ACC112 (cell line): ENCODE data around the gene PAPOLB.

Source experiments
- H2AFZ ChIP-seq: fragments of 200-600 bp; sonication (generic); one replicate; pipeline ENCODE4 v1.6.0; 2017; ENCODE audit warnings: antibody characterized with exemption, low read length; ENCODE audit not compliant: unreplicated experiment
- H3K27ac ChIP-seq: fragments of 200-600 bp; sonication (generic); 2 replicates; pipeline ENCODE4 v1.5.1; 2014; ENCODE audit warnings: low read depth, mild to moderate bottlenecking, antibody characterized with exemption, low read length, moderate library complexity
- H3K27me3 ChIP-seq: fragments of 200-600 bp; sonication (generic); 2 replicates; pipeline ENCODE4 v1.6.1; 2014; ENCODE audit warnings: mild to moderate bottlenecking, antibody characterized with exemption, low read length, moderate library complexity, mixed read lengths; ENCODE audit not compliant: insufficient read depth
- H3K36me3 ChIP-seq: fragments of 200-600 bp; sonication (generic); 2 replicates; pipeline ENCODE4 v1.6.1; 2016; ENCODE audit warnings: mild to moderate bottlenecking, antibody characterized with exemption, low read length, moderate library complexity, mixed read lengths; ENCODE audit not compliant: insufficient read depth
- H3K4me1 ChIP-seq: fragments of 200-600 bp; sonication (generic); one replicate; pipeline ENCODE4 v1.6.1; 2016; ENCODE audit warnings: low read length, mixed read lengths; ENCODE audit not compliant: insufficient read depth, unreplicated experiment, control insufficient read depth
- H3K4me3 ChIP-seq: fragments of 200-600 bp; sonication (generic); 2 replicates; pipeline ENCODE4 v1.5.1; 2014; ENCODE audit warnings: mild to moderate bottlenecking, low read depth, low read length
- H3K79me2 ChIP-seq: fragments of 200-600 bp; sonication (generic); one replicate; pipeline ENCODE4 v1.6.0; 2016; ENCODE audit warnings: low read length; ENCODE audit not compliant: control insufficient read depth, unreplicated experiment, insufficient read depth

Gene PAPOLB

DNA sequence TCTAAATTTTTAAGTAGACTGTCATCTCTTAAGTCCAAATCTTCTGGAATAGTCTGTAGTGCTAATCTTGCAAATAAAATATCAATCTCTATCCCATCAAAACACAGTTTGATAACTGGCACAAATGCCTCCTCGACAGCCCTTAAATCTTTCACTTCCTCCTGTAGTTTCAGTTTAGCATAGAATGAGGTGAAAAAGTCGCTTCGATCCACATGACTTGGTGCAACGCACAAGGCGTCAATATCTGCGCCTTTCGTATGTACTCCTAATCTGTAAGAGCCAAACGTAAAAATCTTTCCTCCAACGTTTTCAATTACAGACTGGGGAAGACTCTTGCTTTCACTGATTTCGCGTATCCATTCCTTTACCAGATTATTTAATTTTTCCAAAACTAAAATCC, 603 bp downstream of the PAPOLB start:
- Histone ChIP-seq H3K27me3 (peaks cover 63% of the 10 kb centered on the region), H3K79me2 (no peaks in the 10 kb centered on the region), H3K27ac (no peak overlapping the region), H3K36me3 (no peaks in the 10 kb centered on the region), H3K4me1 (no peaks in the 10 kb centered on the region), H3K4me3 (no peak overlapping the region), H2AFZ (no peak overlapping the region)

DNA sequence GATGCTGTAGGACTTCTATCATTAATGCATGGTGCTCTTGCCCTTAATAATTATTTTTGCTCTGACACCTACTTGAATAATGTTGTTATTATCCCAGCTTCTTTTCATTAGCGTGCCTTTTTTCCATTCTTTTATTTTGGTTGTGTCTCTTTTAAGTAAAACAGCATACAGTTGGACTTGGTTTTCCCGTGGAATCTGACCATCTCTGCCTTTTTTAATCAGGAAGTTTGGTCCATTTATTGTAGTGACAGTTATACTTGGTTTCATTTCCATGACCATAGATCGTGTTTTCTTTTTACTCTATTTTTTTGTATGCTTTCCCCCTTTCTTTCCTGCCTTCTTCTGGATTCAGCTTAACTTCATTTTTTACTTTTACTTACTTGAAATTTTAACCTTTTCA, 4.6 kb downstream of the PAPOLB start:
- Histone ChIP-seq H3K79me2 (no peaks in the 10 kb centered on the region), H3K36me3 (no peaks in the 10 kb centered on the region), H3K4me3 (no peak overlapping the region), H3K27me3 (peaks cover 38% of the 10 kb centered on the region), H2AFZ (no peak overlapping the region), H3K4me1 (no peaks in the 10 kb centered on the region), H3K27ac (no peak overlapping the region)

DNA sequence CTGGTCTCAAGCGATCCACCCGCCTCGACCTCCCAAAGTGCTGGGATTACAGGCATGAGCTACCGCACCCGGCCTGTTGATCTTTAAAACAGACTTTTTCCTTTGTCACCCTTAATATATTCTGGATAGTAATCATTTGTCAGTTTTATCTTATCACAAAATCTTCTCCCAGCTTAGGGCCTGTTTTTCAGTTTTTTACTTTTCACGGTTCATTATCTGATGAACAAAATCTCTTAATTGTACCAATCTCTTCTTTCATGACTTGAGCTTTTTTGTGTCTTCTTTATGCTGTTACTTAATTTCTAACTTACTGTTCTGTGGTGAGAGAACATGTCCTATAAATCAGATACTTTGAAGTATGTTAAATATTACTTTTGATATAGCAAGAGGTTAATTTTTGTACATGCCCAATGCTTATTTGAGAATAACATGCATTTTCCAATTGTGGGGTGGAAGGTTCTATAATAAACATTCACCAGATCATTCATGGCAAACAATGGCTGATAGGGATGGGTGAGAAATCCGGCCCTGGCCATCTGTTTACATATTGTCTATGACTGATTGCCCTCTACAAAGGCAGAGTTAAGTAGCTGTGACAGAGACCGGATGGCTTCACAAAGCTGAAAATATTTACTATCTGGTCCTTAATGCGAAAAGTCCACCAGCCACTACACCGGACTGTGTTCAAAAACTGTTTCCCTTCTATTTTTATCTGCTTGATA, 5.3 kb downstream of the PAPOLB start:
- Histone ChIP-seq H3K79me2 (no peaks in the 10 kb centered on the region), H3K27ac (no peak overlapping the region), H3K36me3 (no peaks in the 10 kb centered on the region), H2AFZ (no peak overlapping the region), H3K4me1 (no peaks in the 10 kb centered on the region), H3K27me3 (peaks cover 31% of the 10 kb centered on the region), H3K4me3 (no peak overlapping the region)

DNA sequence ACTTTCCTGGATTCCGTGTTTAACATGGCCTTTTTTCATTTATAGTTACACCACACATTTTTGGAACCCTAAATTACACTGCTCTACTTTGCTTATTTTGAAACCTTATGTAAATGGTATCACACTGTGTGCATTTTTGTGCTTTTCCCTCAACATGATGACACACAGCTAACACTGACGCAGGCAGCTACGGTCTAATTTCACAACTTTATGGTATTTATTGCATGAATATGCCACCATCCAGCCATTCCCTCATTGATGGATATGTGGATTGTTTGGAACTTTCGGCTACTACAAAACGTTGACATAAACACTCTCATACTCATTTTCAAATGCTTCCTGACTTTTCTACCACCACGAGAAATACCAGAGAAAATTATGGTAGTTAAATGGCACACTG, 6.9 kb downstream of the PAPOLB start:
- Histone ChIP-seq H3K4me1 (no peaks in the 10 kb centered on the region), H3K36me3 (no peaks in the 10 kb centered on the region), H3K27ac (no peak overlapping the region), H3K79me2 (no peaks in the 10 kb centered on the region), H2AFZ (no peak overlapping the region), H3K27me3 (peaks cover 16% of the 10 kb centered on the region), H3K4me3 (no peak overlapping the region)

DNA sequence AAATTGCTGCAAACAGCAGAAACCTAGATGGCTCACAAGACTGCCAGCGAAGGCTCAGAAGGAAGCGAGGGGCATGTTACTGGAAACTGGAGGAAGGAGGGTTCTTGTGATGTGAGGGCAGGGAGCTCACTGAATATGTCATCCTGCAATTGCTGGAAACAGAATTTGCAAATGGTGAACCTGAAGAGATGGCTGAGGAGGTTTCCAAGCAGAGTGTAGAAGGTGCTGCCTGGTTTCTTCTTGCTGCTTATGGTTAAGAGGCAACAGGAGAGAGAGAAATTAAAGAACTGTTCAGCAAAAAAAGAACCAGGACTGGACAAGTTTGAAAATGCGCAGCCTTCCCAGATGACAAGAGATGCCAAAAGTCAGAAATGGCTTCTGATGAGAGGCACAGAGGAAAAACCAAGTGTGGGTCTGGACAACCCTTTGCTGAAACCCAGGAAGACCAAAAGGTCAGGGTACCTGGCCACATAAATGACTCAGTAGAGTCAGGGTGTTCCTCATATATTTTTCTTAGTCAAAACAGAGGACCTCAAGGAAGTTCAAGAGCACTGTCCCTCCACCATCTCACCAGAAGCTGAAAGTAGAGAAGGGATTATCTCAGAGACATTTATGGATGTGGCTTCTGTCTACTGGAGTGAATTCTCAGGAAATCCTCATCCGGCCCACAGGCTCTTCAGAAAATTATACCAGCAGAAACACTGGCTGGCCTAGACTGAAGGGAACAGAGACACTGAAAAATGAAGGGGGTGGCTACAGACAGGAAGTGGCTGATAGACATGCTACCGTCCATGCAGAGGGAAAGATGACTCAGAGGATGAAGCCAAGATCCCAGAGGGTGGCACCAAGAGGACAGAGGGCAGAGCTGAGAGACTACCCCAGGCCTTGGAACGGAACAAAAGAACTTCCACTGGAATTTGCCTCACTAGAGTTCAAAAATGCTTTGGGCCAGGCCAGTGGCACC, 10.1 kb downstream of the PAPOLB start:
- H3K27ac ChIP-seq: no peak overlapping the region
- H3K36me3 ChIP-seq: no peaks in the 10 kb centered on the region
- H3K4me3 ChIP-seq: no peak overlapping the region
- H2AFZ ChIP-seq: no peak overlapping the region
- no peaks in the 10 kb centered on the region for H3K27me3 ChIP-seq
- H3K4me1 ChIP-seq: no peaks in the 10 kb centered on the region
- no peaks in the 10 kb centered on the region for H3K79me2 ChIP-seq

DNA sequence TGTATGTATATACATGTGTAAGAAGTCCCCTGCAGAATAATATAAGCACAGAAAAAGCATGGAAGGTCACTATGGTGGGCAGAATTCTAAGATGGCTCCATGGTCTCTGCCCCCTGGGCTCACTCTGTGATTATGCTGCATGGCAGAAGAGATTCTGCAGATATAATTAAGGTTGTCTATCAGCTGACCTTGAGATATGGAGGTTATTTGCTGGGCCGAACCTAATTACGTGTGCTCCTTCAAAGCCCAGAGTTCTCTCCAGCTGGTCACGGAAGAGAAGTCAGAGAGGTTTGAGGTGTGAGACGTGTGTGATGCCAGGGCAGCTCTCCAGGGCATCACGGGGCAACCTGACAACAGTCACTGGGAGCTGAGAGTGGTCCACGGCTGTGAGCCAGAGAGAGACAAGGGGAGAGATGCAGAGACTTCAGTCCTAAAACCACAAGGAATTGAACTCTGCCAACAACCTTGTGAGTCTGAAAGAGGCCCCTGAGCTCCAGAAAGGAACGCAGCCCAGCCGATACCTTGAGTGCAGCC, 11.5 kb downstream of the PAPOLB start:
- H2AFZ ChIP-seq: no peak overlapping the region
- H3K27me3 ChIP-seq: no peaks in the 10 kb centered on the region
- H3K4me1 ChIP-seq: no peaks in the 10 kb centered on the region
- no peak overlapping the region for H3K27ac ChIP-seq
- H3K4me3 ChIP-seq: no peak overlapping the region
- no peaks in the 10 kb centered on the region for H3K79me2 ChIP-seq
- no peaks in the 10 kb centered on the region for H3K36me3 ChIP-seq

DNA sequence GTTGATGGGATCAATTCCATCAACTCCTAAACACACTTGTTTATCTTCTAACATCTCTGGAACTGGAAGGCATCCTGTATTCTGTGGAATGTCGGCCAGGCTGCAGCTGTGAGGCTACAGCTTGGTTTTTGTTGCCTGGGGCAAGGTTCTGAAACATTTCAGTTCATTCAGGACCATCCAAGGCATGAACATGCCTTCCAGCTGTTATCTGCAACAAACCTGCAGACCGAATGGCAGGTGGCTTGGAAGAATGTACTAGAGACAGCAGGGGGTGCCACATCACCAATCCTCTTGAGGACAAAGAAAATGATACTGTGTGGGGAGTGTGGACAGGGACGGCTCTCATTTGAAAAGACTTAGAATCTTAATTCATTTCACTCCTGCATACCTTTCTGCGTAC, 12.4 kb downstream of the PAPOLB start:
- no peaks in the 10 kb centered on the region for H3K36me3 ChIP-seq
- no peak overlapping the region for H3K4me3 ChIP-seq
- no peak overlapping the region for H3K27ac ChIP-seq
- H3K4me1 ChIP-seq: no peaks in the 10 kb centered on the region
- H3K79me2 ChIP-seq: no peaks in the 10 kb centered on the region
- no peaks in the 10 kb centered on the region for H3K27me3 ChIP-seq
- H2AFZ ChIP-seq: no peak overlapping the region

DNA sequence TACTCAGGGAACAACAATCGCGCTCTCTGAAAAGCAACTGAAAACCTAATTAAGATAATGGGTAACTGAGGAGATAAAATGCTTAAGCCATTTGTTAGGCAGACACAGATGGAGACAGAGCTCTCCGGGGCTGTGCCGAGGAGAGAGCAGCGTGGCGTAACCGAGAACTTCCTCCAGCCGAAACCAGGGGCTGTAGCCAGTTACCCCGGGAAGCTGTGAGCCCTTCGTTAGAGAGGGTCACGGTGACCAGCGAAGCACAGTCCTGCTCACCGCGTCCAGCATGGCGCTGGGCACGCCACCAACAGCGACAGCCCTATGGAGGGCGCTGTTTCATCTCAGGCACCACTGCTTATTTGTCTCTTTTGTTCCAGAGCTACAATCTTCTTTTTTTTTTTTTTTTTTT, 16.1 kb downstream of the PAPOLB start:
- Histone ChIP-seq H3K36me3 (no peaks in the 10 kb centered on the region), H2AFZ (peak overlapping the region; percentile 20), H3K79me2 (no peaks in the 10 kb centered on the region), H3K4me1 (no peaks in the 10 kb centered on the region), H3K27ac (no peak overlapping the region), H3K27me3 (no peaks in the 10 kb centered on the region), H3K4me3 (peak overlapping the region; percentile 66)

DNA sequence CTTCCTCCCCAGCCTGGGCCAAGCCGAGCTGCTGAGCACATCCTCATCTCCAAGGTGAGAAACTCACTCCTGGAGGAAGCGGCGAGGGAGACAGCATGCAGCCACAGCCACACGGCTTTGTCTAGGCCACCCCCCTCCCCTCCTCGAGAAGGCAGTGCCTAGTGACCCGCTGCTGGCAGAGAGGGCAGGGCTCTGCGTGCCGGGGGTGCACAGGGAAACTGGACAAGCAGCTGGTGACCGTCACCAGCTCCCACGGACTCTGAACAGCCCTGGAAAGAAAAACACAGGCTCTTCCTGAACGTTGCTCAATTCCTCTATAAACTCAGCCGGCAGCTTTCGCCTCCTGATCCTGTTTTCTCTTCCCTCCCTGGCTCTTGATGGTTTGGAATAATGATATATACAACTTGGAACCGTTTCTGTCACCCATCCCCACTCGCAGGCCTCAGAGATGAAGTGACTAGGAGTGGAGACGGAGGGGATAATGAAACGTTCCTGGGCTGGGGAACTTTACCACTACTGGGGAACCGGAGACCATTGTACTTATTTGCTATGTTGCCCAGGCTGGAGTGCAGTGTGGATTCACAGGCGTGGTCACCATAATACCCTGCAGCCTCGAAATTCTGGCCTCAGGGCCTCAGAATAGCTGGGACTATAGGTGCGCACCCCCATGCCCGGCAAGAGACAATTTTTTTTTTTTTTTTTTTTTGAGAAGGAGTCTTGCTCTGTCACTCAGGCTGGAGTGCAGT, 19.3 kb downstream of the PAPOLB start:
- Histone ChIP-seq H3K27ac (no peak overlapping the region), H3K27me3 (no peaks in the 10 kb centered on the region), H3K4me3 (no peak overlapping the region), H3K36me3 (no peaks in the 10 kb centered on the region), H2AFZ (no peak overlapping the region), H3K4me1 (no peaks in the 10 kb centered on the region), H3K79me2 (no peaks in the 10 kb centered on the region)

DNA sequence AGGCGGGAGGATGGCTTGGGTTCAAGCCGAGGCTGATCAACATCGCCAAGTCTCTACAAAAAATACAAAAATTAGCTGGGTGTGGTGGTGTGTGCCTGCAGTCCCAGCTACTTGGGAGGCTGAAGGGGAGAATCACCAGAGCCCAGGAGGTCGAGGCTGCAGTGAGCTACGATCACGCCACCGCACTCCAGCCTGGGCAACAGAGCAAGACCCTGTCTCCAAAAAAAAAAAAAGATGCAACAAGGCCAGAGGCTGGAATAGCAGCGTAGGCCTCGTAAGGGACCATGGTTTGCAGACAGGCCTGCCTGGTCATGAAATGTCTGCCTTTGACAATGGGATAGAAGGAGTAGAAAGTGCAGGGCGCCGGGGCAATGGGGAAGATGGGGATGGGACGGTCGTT, 20.0 kb downstream of the PAPOLB start:
- H3K4me1 ChIP-seq: no peaks in the 10 kb centered on the region

More for the DNA sequence above, 20.0 kb downstream of the PAPOLB start:
- H3K27me3 ChIP-seq: no peaks in the 10 kb centered on the region
- H3K27ac ChIP-seq: no peak overlapping the region
- H3K36me3 ChIP-seq: no peaks in the 10 kb centered on the region
- no peaks in the 10 kb centered on the region for H3K79me2 ChIP-seq
- no peak overlapping the region for H2AFZ ChIP-seq
- H3K4me3 ChIP-seq: no peak overlapping the region
